ENCODE data around the gene DYSF. TPM values are rescaled to one million over a fixed set of nuclear protein-coding genes. Genes with fewer than 3 reads are reported as not detected.

Gene DYSF
- total RNA-seq, 4 donors from 2014 or later, result 4.2 to 12.0 (median 5.9) TPM

DNA sequence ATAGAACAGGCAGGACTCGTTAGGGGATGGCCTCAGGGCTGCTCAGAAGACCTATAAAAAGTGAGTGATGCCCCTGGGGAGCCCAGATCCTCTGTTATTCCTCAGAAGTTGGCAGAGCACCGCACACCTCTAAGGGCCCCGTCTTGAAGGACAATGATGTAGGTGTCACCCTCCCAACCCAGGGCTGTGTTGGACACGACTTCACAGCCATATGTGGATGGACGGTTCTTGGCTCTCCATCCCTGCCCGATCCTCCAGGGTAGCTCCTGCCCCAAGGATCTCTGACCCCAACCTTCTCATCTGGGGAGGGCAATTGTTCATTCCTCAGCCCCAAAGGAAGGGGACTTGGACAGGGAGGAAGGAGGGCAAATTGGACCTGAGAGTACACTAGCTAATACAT, 246.1 kb downstream of the DYSF start:
- DNase-seq (ENCODE audit: low spot score in 2 of 2), result no peak
- no peak for TF ChIP-seq EP300 (IDR thresholded peaks at IDR 0.05)
- TF ChIP-seq, protein P1, sequence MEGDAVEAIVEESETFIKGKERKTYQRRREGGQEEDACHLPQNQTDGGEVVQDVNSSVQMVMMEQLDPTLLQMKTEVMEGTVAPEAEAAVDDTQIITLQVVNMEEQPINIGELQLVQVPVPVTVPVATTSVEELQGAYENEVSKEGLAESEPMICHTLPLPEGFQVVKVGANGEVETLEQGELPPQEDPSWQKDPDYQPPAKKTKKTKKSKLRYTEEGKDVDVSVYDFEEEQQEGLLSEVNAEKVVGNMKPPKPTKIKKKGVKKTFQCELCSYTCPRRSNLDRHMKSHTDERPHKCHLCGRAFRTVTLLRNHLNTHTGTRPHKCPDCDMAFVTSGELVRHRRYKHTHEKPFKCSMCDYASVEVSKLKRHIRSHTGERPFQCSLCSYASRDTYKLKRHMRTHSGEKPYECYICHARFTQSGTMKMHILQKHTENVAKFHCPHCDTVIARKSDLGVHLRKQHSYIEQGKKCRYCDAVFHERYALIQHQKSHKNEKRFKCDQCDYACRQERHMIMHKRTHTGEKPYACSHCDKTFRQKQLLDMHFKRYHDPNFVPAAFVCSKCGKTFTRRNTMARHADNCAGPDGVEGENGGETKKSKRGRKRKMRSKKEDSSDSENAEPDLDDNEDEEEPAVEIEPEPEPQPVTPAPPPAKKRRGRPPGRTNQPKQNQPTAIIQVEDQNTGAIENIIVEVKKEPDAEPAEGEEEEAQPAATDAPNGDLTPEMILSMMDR (IDR thresholded peaks at IDR 0.05), result no peak
- TF ChIP-seq POLR2A (IDR thresholded peaks at IDR 0.05), result no peak
- Histone ChIP-seq H3K27ac (no peak overlapping the region), H3K4me1 (peaks cover 0 to 27% (median 3%) of the 10 kb centered on the region in 4 donors), H3K4me3 (no peak overlapping the region), H3K9me3 (no peaks in the 10 kb centered on the region), H3K27me3 (no peaks in the 10 kb centered on the region), H3K36me3 (no peaks in the 10 kb centered on the region)
- WGBS, 2 donors, result 86 to 93% methylated on average over 6 of the region's 6 CpGs

DNA sequence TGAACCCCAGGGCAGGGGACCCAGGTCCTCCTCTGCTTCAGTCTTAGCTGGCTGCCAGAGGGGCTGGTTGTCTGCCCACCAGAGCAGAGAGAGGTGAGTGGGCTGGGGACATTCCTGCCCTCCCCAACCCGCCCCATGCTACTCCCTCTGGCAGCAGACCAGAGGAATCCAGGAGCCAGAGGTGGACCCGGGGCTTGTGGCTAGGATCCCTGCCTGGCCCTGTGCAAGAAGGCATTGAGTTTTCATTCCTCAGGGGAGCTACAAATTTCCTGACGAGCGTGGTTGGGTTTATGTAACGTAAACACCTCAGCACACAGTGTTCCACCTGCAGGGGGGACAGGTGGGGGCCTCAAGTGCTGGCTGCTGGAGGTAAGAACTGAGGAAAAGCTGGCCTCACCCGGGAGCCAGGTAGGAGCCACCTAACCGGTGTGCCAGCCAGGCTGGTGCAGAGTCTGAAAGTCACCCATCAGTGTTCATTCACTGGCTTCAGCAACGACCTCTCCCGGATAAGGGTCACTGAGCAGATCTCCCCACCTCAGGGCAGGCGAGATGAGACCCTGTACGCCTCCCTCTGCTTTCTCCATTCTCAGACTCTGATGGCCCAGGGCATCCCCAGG, 246.8 kb downstream of the DYSF start:
- H3K4me3 ChIP-seq, result no peak overlapping the region
- no peaks in the 10 kb centered on the region for H3K9me3 ChIP-seq
- H3K4me1 ChIP-seq, result peaks cover 0 to 27% (median 3%) of the 10 kb centered on the region in 4 donors
- H3K36me3 ChIP-seq, result no peaks in the 10 kb centered on the region
- 67 to 71% methylated on average over 9 to 10 of the region's 11 CpGs for WGBS, 2 donors
- peak overlapping the region in 2 of 4 donors; percentile 53 to 54 for H3K27ac ChIP-seq
- DNase-seq (ENCODE audit: low spot score in 2 of 2), result peak in 1 of 2 donors; percentile 4
- TF ChIP-seq POLR2A (IDR thresholded peaks at IDR 0.05) (no peak), EP300 (IDR thresholded peaks at IDR 0.05) (no peak)
- TF ChIP-seq, protein P1 (IDR thresholded peaks at IDR 0.05), result no peak
- no peaks in the 10 kb centered on the region for H3K27me3 ChIP-seq

DNA sequence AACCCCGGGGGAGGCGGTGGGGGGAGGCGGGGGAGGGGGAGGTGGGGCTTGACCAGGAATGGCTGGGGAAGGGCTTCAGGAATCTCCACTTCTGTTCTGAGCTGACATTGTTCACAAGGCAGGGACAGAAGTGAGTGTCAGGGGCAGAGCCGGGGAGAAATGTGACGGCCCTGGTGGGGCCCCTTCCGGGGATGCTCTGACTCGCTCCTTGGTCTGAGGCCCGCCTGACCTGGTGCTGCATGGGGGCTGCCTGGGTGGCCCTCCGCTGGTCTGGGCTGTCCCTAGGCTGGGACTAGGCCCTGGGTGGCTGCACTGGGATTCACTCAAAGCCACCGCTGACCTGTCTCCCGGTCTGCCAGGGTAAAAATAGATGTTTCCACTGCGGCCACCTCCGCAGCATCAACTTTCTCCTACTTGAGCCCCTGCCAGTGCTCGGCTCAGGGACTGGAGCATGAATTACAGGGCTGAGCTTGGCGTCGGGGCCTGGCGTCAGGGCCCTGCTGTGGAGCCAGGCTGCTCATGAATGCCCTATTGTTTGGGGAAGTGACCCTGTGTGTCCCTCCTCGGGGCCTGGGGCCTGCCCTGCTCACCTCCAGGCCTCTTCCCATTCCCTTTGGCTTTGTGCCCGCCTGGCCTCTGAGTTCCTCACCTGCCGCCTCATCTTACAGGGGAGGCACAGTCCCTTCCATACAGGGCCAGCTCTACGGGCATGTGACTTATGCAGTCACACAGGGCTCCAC, 247.5 kb downstream of the DYSF start:
- Histone ChIP-seq H3K9me3 (no peaks in the 10 kb centered on the region), H3K27ac (peak overlapping the region in 2 of 4 donors; percentile 53 to 54), H3K4me1 (peaks cover 0 to 27% (median 3%) of the 10 kb centered on the region in 4 donors), H3K4me3 (no peak overlapping the region), H3K36me3 (no peaks in the 10 kb centered on the region), H3K27me3 (no peaks in the 10 kb centered on the region)
- no peak for TF ChIP-seq POLR2A (IDR thresholded peaks at IDR 0.05)
- TF ChIP-seq EP300 (IDR thresholded peaks at IDR 0.05), result peak in 1 of 2 donors; percentile 64
- 40 to 45% methylated on average over 11 to 21 of the region's 21 CpGs for WGBS, 2 donors
- peak; percentile 52 to 54 for DNase-seq (ENCODE audit: low spot score in 2 of 2)

DNA sequence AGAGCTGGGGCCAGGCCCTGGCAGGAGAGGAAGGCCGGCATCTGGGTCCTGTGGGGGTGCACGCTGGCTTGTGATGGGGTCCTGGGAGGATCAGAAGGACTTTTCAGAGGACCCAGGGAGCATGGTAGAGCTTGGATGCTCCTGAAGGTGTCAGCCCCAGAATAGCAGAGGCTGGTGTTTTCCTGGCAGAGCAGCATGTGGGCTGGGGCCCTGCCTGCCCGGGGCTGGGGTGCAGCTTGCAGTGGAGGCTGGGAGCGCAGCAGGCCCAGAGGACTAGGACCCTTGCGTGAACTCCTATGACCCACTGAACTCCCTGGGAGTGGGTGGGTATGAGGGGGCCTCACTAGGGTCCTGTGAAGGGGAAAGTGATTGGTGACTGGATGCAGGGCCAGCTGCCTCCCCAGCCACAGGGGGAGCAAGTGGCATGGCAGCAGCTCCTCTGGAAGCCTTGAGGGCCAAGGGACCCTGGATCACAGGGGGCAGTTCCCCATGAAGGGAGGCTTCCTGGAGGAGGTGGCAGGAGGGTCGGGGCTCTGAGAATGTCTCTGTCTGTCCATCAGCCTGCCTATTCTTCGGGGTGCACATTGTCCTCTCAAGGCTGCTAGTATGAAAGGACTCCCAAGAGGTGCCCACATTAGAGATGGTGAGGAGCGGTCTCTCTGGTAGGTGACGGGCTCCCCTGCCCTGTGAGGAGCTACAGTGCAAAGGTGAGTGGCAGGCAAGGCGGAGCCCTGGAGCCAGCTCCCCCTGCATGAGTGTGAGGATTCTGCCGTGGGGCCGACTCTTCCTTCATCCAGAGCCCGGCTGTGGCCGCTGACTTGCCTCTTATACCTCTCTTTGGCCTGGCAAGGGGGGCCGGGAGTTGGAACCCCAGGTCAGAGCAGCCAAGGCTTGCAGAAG, 249.0 kb downstream of the DYSF start:
- H3K36me3 ChIP-seq, result no peaks in the 10 kb centered on the region
- H3K27me3 ChIP-seq, result no peaks in the 10 kb centered on the region
- 81 to 92% methylated on average over 10 to 15 of the region's 15 CpGs for WGBS, 2 donors
- no peak overlapping the region for H3K4me3 ChIP-seq
- DNase-seq (ENCODE audit: low spot score in 2 of 2), result no peak
- peaks cover 0 to 23% (median 3%) of the 10 kb centered on the region in 4 donors for H3K4me1 ChIP-seq
- TF ChIP-seq EP300 (IDR thresholded peaks at IDR 0.05), result no peak
- TF ChIP-seq, protein P1 (IDR thresholded peaks at IDR 0.05), result no peak
- TF ChIP-seq POLR2A (IDR thresholded peaks at IDR 0.05), result no peak
- no peaks in the 10 kb centered on the region for H3K9me3 ChIP-seq
- H3K27ac ChIP-seq, result peak overlapping the region in 2 of 4 donors; percentile 53 to 54
